ENCODE measurements around the gene ERN1.

Gene ERN1

GRCh38 chr17:64135000-64135399 is 5.1 kb upstream of the ERN1 start:
- no peak for DNase-seq (ENCODE audit: low spot score)

- no peak for DNase-seq (ENCODE audit: low spot score)
These were observed 4.4 kb upstream of the ERN1 start for GRCh38 chr17:64134216-64134970.

GRCh38 chr17:64133546-64134215 is 3.7 kb upstream of the ERN1 start:
- DNase-seq (ENCODE audit: low spot score): peak; percentile 60

- DNase-seq (ENCODE audit: low spot score): no peak
These were observed 1.8 kb upstream of the ERN1 start for GRCh38 chr17:64131606-64132270.

- DNase-seq (ENCODE audit: low spot score): no peak
These were observed 636 bp upstream of the ERN1 start for GRCh38 chr17:64130559-64131001.

GRCh38 chr17:64129515-64129764 is 504 bp downstream of the ERN1 start:
- no peak for DNase-seq (ENCODE audit: low spot score)

- no peak for DNase-seq (ENCODE audit: low spot score)
These were observed 993 bp downstream of the ERN1 start for GRCh38 chr17:64128787-64129514.

- no peak for DNase-seq (ENCODE audit: low spot score)
These were observed 3.0 kb downstream of the ERN1 start for GRCh38 chr17:64126918-64127317.

GRCh38 chr17:64125937-64126336 is 4.0 kb downstream of the ERN1 start:
- no peak for DNase-seq (ENCODE audit: low spot score)

GRCh38 chr17:64124609-64125008 is 5.3 kb downstream of the ERN1 start:
- no peak for DNase-seq (ENCODE audit: low spot score)

GRCh38 chr17:64123114-64123513 is 6.8 kb downstream of the ERN1 start:
- no peak for DNase-seq (ENCODE audit: low spot score)

GRCh38 chr17:64120972-64121786 is 8.8 kb downstream of the ERN1 start:
- DNase-seq (ENCODE audit: low spot score): peak; percentile 34

GRCh38 chr17:64120159-64120810 is 9.7 kb downstream of the ERN1 start:
- DNase-seq (ENCODE audit: low spot score): no peak

GRCh38 chr17:64117981-64118979 is 11.7 kb downstream of the ERN1 start:
- no peak for DNase-seq (ENCODE audit: low spot score)

GRCh38 chr17:64115822-64116534 is 14.0 kb downstream of the ERN1 start:
- peak; percentile 4 for DNase-seq (ENCODE audit: low spot score)

- DNase-seq (ENCODE audit: low spot score): no peak
These were observed 14.8 kb downstream of the ERN1 start for GRCh38 chr17:64115043-64115698.

GRCh38 chr17:64113006-64113405 is 16.9 kb downstream of the ERN1 start:
- no peak for DNase-seq (ENCODE audit: low spot score)

GRCh38 chr17:64111831-64112230 is 18.1 kb downstream of the ERN1 start:
- DNase-seq (ENCODE audit: low spot score): no peak

Data from CD4-positive, alpha-beta T cell treated with Interleukin-6 at 100 ng/mL for 8 hours (primary cell).